Adipose tissue (tissue), 3 donors: Measurements from ENCODE around the gene NEURL1. TPM values are rescaled to one million over a fixed set of nuclear protein-coding genes. Genes with fewer than 3 reads are reported as not detected.

Source experiments
- H3K27ac ChIP-seq: one replicate; pipeline ENCODE4 v1.5.1; 2013; ENCODE audit warnings: low read depth, low read length
- WGBS, 3 donors: extraction: QIAGEN DNeasy Blood & Tissue Kit; methylation state at CpG; one replicate each; pipeline ENCODE4 v1.1.7; 2013; 5-methylcytosine and 5-hydroxymethylcytosine counted together
- polyA plus RNA-seq, 3 donors: library from polyadenylated mRNA; stranded (reverse); fragments of 200-250 nt; gene quantifications; one replicate each; pipeline ENCODE4 v1.2.3, GENCODE V29; 2013
- donor health status: healthy with polysubstance abuse.
- donor health status: Bipolar disorder and iron deficiency.
- donor health status: healthy.

NEURL1 gene
- polyA plus RNA-seq, 3 donors, result 0.51 to 9.8 TPM; not detected in 1

- no peak overlapping the region for H3K27ac ChIP-seq
- WGBS, 3 donors, result 62 to 66% (median 66%) methylated on average over 11 of the region's 11 CpGs
Measured at GRCh38 chr10:103640436-103641181, 147.1 kb downstream of the NEURL1 start.

- no peak overlapping the region for H3K27ac ChIP-seq
- WGBS, 3 donors, result 84 to 87% (median 84%) methylated on average over 4 of the region's 4 CpGs
Measured at GRCh38 chr10:103641326-103641725, 147.8 kb downstream of the NEURL1 start.

Other genes starting within 250 kb of the NEURL1 start
- not detected for gene RPEL1, start 247.8 kb upstream of the NEURL1 start, polyA plus RNA-seq
- 1 to 10 TPM in 1 of 3 donors, under 1 TPM in 1, not detected in 1; 0.03 to 1.1 TPM for gene INA, start 216.6 kb upstream of the NEURL1 start, polyA plus RNA-seq
- 10 to 100 TPM in 1 of 3 donors, 1 to 10 TPM in 2; 4.5 to 10.2 (median 7.6) TPM for gene PCGF6, start 142.6 kb upstream of the NEURL1 start, polyA plus RNA-seq
- 1 to 10 TPM; 1.3 to 2.4 (median 1.7) TPM for gene TAF5, start 125.7 kb upstream of the NEURL1 start, polyA plus RNA-seq
- gene ATP5MK, start 97.2 kb upstream of the NEURL1 start, polyA plus RNA-seq, result 1,000 to 10,000 TPM in 1 of 3 donors, 100 to 1,000 TPM in 2; 371 to 1,038 (median 801) TPM
- 10 to 100 TPM in 2 of 3 donors, 1 to 10 TPM in 1; 8.6 to 15.6 (median 14.8) TPM for gene PDCD11, start 97.1 kb upstream of the NEURL1 start, polyA plus RNA-seq
- 10 to 100 TPM in 2 of 3 donors, 1 to 10 TPM in 1; 6.6 to 95.5 (median 38.1) TPM for gene CALHM2, start 41.3 kb upstream of the NEURL1 start, polyA plus RNA-seq
- not detected for gene CALHM1, start 34.8 kb upstream of the NEURL1 start, polyA plus RNA-seq
- gene CALHM3, start 14.5 kb upstream of the NEURL1 start, polyA plus RNA-seq, result under 1 TPM in 1 of 3 donors, not detected in 2; 0.37 TPM